OCI-LY3 (cell line): ENCODE results near the gene FYN.

ENCODE experiments used
- H2AFZ ChIP-seq: fragments of 200-600, 300-600 bp; shearing (Covaris generic); 2 replicates; pipeline ENCODE4 v1.6.0; 2014; ENCODE audit warnings: antibody characterized with exemption, low read depth, low read length
- H3K27ac ChIP-seq: fragments of 200-600, 300-600 bp; sonication (generic); 2 replicates; pipeline ENCODE4 v1.5.1; 2014; ENCODE audit warnings: mild to moderate bottlenecking, low read length, moderate library complexity, mixed read lengths
- H3K27me3 ChIP-seq: fragments of 200-600, 300-600 bp; sonication (generic); 2 replicates; pipeline ENCODE4 v1.6.1; 2014; ENCODE audit warnings: low read depth, low read length, mixed read lengths
- H3K36me3 ChIP-seq: fragments of 200-600, 300-600 bp; sonication (generic); replicated peaks from 2 replicates; pipeline ENCODE3; 2014; ENCODE audit warnings: low read depth, low read length, mixed read lengths
- H3K4me1 ChIP-seq: fragments of 300-600, 200-600 bp; sonication (generic); 2 replicates; pipeline ENCODE4 v1.6.1; 2014; ENCODE audit warnings: low read length, mixed read lengths
- H3K4me2 ChIP-seq: fragments of 200-600, 300-600 bp; sonication (generic); 2 replicates; pipeline ENCODE4 v1.6.1; 2014; ENCODE audit warnings: low read length, mixed read lengths
- H3K4me3 ChIP-seq: fragments of 300-600, 200-600 bp; sonication (generic); 2 replicates; pipeline ENCODE4 v1.5.1; 2014; ENCODE audit warnings: antibody characterized with exemption, mild to moderate bottlenecking, low read length, moderate library complexity
- H3K79me2 ChIP-seq: fragments of 300-600, 200-600 bp; shearing (Covaris generic); 2 replicates; pipeline ENCODE4 v1.6.1; 2014; ENCODE audit warnings: mild to moderate bottlenecking, low read length, mixed read lengths
- H3K9ac ChIP-seq: fragments of 300-600, 200-600 bp; shearing (Covaris generic); 2 replicates; pipeline ENCODE4 v1.6.0; 2014; ENCODE audit warnings: mild to moderate bottlenecking, low read length, moderate library complexity
- H3K9me3 ChIP-seq: fragments of 200-600, 300-600 bp; shearing (Covaris generic); 2 replicates; pipeline ENCODE4 v1.6.1; 2014; ENCODE audit warnings: low read length, mixed read lengths; ENCODE audit not compliant: insufficient read depth
- H4K20me1 ChIP-seq: fragments of 200-600, 300-600 bp; sonication (generic); 2 replicates; pipeline ENCODE4 v1.6.1; 2016; ENCODE audit warnings: low read length, mixed read lengths; ENCODE audit not compliant: insufficient read depth
- EZH2phosphoT487 ChIP-seq: fragments of 200-600 bp; shearing (Covaris generic); IDR thresholded peaks from 2 replicates; pipeline ENCODE4 v1.6.1; 2018; ENCODE audit warnings: antibody characterized with exemption, mixed run types, low read depth
- TF ChIP-seq, protein P1 (sequence below): fragments of 200-600, 300-600 bp; sonication (generic); IDR thresholded peaks from 2 replicates; pipeline ENCODE4 v1.5.1; 2014; ENCODE audit warnings: antibody characterized with exemption, low read length, low read depth

Gene FYN

DNA sequence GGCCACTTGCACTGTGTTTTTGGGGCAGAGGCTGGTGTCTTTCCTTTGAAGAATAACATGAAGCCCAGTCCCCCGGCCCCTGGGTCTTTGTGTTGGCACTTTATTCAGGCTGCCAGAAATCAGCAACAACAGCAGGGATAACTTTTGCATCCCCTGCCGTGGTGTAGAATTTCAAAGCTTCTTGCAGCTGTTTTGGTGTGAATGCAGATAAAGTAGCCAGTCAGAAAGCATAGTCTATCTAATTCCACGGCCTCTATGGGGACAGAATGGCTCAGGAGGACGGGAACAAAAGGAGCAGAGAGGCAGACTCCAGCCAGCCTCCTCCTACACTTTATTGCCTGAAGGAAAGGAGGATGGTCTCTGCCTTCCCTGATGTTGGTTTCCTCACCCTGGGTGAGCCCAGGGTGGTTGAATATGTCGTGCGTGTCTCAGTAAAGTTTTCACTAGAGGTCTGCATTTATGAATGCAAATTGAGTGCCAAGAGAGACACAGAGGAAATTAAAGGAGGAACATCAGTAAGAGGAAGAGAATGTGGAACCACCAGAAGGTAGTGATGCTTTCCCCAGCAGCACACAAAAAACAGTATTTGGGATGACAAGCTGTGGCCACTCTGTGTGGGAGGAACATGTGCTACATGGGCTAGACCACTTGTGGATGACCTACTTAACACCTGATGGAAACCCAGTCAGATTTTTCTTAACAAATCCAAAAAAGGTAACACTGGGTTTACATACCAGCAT, 141.6 kb downstream of the FYN start:
- Histone ChIP-seq H3K79me2 (no peaks in the 10 kb centered on the region), H2AFZ (no peak overlapping the region), H3K9me3 (no peaks in the 10 kb centered on the region), H3K27me3 (peaks cover 5% of the 10 kb centered on the region), H3K4me1 (no peaks in the 10 kb centered on the region), H4K20me1 (no peaks in the 10 kb centered on the region), H3K4me3 (no peak overlapping the region), H3K36me3 (no peaks in the 10 kb centered on the region), H3K9ac (no peak overlapping the region), H3K27ac (no peak overlapping the region), H3K4me2 (no peak overlapping the region)
- TF ChIP-seq, protein P1, sequence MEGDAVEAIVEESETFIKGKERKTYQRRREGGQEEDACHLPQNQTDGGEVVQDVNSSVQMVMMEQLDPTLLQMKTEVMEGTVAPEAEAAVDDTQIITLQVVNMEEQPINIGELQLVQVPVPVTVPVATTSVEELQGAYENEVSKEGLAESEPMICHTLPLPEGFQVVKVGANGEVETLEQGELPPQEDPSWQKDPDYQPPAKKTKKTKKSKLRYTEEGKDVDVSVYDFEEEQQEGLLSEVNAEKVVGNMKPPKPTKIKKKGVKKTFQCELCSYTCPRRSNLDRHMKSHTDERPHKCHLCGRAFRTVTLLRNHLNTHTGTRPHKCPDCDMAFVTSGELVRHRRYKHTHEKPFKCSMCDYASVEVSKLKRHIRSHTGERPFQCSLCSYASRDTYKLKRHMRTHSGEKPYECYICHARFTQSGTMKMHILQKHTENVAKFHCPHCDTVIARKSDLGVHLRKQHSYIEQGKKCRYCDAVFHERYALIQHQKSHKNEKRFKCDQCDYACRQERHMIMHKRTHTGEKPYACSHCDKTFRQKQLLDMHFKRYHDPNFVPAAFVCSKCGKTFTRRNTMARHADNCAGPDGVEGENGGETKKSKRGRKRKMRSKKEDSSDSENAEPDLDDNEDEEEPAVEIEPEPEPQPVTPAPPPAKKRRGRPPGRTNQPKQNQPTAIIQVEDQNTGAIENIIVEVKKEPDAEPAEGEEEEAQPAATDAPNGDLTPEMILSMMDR = no peak
- TF ChIP-seq EZH2phosphoT487 = no peak

DNA sequence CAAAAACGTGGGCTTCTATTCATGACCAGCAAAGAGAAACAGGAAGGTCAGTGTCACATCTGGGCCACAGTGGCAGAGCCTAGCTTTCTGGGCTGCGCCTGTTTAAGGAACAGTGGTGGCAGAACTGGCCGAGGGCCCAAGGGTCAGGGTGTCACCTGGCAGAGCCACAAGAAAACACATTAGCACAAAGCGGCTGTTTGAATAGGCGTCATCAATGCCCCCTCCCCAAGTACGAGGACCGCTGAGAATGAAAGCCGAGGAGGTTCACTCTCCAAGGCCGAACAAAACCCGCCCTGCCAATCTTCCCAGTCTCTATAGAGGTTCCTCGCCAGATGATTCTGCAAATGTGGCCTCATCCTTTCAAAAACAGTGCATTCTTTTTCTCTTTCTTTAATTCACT, 142.4 kb downstream of the FYN start:
- no peaks in the 10 kb centered on the region for H4K20me1 ChIP-seq
- no peak overlapping the region for H3K4me2 ChIP-seq
- H3K9ac ChIP-seq = no peak overlapping the region
- H2AFZ ChIP-seq = no peak overlapping the region
- no peaks in the 10 kb centered on the region for H3K79me2 ChIP-seq
- peaks cover 5% of the 10 kb centered on the region for H3K27me3 ChIP-seq
- no peak for TF ChIP-seq EZH2phosphoT487
- TF ChIP-seq, protein P1 = no peak
- no peak overlapping the region for H3K27ac ChIP-seq
- H3K4me1 ChIP-seq = no peaks in the 10 kb centered on the region
- no peak overlapping the region for H3K4me3 ChIP-seq
- no peaks in the 10 kb centered on the region for H3K9me3 ChIP-seq
- no peaks in the 10 kb centered on the region for H3K36me3 ChIP-seq

DNA sequence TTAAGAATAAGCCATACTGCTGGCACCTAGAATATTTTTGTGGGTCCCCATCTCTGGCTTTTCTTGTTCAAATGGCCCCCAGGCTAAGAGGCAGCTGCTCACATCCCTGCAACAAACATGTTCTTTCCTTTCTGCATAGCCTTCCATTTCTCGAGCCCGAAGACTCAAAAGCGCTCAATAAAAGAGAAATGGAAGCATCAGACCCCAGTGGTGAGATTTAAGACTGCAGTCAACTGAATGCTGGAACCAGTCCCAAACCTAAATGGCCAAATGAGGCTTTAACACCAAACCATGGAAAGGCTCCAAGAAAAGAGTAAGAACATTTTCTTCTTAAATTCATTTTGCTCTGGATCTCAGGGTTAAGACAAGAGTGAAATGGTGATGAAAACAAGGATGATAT, 145.4 kb downstream of the FYN start:
- H3K4me2 ChIP-seq = no peak overlapping the region

DNA sequence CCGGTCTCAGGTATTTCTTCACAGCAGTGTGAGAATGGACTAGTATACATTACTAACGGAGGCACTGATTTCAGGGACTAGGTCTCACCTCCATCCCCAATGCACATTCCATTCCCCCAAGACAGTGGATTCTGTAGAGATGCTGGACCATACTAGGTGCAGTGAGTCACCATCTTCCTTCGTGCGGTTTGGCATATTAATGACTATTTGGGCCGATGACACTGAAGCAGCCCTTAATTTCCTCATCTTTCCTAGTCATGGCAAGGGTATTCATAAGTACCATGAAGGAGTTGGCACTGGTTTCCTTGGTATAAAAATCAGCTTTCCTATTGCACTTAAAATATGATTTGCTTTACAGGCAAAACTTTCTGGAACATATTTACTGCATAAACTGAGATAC, 146.2 kb downstream of the FYN start:
- TF ChIP-seq EZH2phosphoT487 = no peak
- TF ChIP-seq, protein P1 = no peak
- peaks cover 11% of the 10 kb centered on the region for H3K4me1 ChIP-seq
- H4K20me1 ChIP-seq = no peaks in the 10 kb centered on the region
- H3K27ac ChIP-seq = no peak overlapping the region
- H3K79me2 ChIP-seq = no peaks in the 10 kb centered on the region
- peaks cover 9% of the 10 kb centered on the region for H3K27me3 ChIP-seq
- H3K36me3 ChIP-seq = no peaks in the 10 kb centered on the region
- H3K9ac ChIP-seq = no peak overlapping the region
- H2AFZ ChIP-seq = no peak overlapping the region
- H3K9me3 ChIP-seq = no peaks in the 10 kb centered on the region
- H3K4me3 ChIP-seq = no peak overlapping the region
- H3K4me2 ChIP-seq = no peak overlapping the region

More for the DNA sequence above, 145.4 kb downstream of the FYN start:
- Histone ChIP-seq H3K79me2 (no peaks in the 10 kb centered on the region), H3K27me3 (peaks cover 1% of the 10 kb centered on the region), H3K4me3 (no peak overlapping the region), H3K27ac (no peak overlapping the region), H3K9me3 (no peaks in the 10 kb centered on the region), H4K20me1 (no peaks in the 10 kb centered on the region), H3K9ac (no peak overlapping the region), H2AFZ (no peak overlapping the region), H3K36me3 (no peaks in the 10 kb centered on the region), H3K4me1 (peaks cover 11% of the 10 kb centered on the region)
- TF ChIP-seq EZH2phosphoT487 = no peak
- TF ChIP-seq, protein P1 = no peak
